ENCODE data around the gene FCAR.
"Not testable (repeated sequence)": the region's sequence is repeated elsewhere in the genome, so short reads cannot be mapped to it uniquely, and the experiment has no call there.

- not testable (repeated sequence) for TF ChIP-seq CTCF (IDR thresholded peaks at IDR 0.05); ZFX (IDR thresholded peaks at IDR 0.05; ENCODE audit: borderline replicate concordance)
These were observed 46.0 kb upstream of the FCAR start for GRCh38 chr19:54828064-54828463.

Measured in 22Rv1 (cell line).